Epithelial cell of esophagus (primary cell): ENCODE data around the gene CCDC83.

ENCODE experiments used
- DNase-seq: peaks from one replicate; pipeline ENCODE4 v3.0.0; 2010; ENCODE audit warnings: low read depth
- H3K4me3 ChIP-seq: 2 replicates; pipeline ENCODE4 v1.5.1; 2011; ENCODE audit warnings: mild to moderate bottlenecking, low read length, control low read depth
- TF ChIP-seq, protein P1 (sequence below): IDR thresholded peaks from 2 replicates; pipeline ENCODE4 v1.5.1; 2011; ENCODE audit warnings: low read depth, mild to moderate bottlenecking, low read length, control low read depth, inconsistent platforms; ENCODE audit not compliant: insufficient read depth; ENCODE audit errors: missing control alignments

The CCDC83 gene

DNA sequence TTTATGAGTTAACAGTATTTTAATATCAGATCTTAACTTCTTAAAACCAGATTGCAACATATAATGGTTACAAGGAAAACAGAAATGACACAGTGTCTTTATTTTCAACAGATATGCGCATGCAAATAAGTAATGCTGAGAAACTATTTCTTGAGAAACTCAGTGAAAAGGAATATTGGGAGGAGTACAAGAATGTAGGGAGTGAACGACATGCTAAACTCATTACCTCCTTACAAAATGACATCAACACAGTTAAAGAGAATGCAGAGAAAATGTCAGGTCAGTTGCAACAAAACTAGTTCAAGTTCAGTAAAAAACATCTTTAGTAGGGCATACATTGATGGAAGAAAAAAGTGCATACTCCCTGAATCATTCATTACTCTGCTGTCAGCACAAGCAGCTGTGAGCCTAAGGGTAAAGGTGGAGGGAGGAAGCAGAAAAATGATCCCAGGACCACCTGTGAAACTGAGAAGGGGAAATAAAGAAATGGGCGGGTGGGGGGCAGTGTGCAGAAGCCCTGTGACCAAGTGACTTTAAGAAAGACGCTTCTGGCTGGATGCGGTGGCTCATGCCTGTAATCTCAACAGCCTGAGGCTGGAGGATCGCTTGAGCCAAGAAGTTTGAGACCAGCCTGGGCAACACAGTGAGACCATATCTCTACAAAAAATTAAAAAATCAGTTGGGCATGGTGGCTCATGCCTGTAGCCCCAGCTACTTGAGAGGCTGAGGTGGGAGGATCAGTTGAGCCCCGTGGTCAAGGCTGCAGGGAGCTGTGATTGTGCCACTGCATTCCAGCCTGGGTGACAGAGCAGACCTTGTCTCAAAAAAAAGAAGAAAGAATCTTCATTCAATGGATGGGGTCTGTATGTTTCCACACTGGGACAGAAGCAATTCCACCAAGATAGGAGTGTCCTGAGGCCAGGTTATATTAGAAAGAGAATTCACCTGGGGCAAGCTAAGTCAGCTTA is 31.2 kb downstream of the CCDC83 start:
- no peak for DNase-seq
- TF ChIP-seq, protein P1, sequence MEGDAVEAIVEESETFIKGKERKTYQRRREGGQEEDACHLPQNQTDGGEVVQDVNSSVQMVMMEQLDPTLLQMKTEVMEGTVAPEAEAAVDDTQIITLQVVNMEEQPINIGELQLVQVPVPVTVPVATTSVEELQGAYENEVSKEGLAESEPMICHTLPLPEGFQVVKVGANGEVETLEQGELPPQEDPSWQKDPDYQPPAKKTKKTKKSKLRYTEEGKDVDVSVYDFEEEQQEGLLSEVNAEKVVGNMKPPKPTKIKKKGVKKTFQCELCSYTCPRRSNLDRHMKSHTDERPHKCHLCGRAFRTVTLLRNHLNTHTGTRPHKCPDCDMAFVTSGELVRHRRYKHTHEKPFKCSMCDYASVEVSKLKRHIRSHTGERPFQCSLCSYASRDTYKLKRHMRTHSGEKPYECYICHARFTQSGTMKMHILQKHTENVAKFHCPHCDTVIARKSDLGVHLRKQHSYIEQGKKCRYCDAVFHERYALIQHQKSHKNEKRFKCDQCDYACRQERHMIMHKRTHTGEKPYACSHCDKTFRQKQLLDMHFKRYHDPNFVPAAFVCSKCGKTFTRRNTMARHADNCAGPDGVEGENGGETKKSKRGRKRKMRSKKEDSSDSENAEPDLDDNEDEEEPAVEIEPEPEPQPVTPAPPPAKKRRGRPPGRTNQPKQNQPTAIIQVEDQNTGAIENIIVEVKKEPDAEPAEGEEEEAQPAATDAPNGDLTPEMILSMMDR, result no peak
- no peak overlapping the region for H3K4me3 ChIP-seq

DNA sequence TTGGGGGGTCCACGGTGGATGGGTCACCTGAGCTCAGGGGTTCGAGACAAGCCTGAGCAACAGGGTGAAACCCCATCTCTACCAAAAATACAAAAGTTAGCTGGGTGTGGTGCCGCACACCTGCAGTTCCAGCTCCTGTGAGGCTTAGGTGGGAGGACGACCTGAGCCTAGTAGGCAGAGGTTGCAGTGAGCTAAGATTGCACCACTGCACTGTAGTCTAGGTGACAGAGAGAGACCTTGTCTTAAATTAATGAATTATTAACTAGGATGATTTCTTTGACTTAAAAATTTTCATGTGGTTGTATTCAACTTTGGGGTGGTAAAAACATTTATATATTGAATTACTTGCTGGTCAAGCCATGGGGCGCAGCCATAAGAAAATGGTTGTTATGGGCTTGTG is 33.9 kb downstream of the CCDC83 start:
- DNase-seq, result no peak
- TF ChIP-seq, protein P1, result no peak
- H3K4me3 ChIP-seq, result no peak overlapping the region

DNA sequence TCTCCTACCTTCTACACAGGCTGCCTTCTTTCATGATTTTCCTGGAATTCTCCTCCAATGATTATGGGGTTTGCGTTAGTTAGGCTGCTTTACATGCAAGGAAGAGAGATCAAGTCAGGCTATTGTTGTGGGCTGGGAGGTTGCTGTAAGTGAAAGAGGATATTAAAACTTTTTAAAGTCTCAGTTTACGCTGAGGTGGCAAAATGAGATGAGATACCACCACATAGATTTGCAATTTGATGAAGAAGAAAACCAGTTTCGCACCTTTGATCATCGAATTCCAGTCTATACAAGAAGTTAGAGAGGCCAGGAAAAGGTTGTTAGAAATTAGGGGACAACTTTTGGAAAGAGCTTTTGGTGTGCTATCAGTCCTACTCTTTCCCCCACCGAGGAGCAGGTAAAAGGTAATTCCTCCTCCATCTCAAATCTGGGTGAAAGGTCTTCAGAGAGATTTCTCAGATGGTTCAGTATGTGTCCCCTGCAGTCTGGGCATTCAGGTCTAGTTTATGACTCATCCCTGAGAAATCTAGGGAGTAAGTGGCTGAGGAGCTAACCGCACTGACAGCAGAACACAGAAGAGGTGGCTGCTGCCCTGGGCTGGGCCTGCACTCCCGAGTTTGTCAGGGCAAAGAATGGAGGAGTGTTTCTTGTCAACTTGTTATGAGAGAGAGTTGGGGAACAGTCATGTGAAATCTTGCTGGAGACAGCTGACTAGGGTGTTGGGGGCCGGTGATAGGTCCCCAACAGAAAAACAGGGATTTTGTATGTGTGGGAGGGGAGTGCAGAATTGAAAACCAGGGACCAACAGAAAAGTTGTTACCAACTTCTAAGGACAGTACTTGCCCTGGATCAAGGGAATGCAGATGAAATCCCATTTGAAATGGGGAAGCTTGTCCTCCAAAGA is 34.7 kb downstream of the CCDC83 start:
- no peak overlapping the region for H3K4me3 ChIP-seq
- DNase-seq, result peak; percentile 89
- TF ChIP-seq, protein P1, result no peak

DNA sequence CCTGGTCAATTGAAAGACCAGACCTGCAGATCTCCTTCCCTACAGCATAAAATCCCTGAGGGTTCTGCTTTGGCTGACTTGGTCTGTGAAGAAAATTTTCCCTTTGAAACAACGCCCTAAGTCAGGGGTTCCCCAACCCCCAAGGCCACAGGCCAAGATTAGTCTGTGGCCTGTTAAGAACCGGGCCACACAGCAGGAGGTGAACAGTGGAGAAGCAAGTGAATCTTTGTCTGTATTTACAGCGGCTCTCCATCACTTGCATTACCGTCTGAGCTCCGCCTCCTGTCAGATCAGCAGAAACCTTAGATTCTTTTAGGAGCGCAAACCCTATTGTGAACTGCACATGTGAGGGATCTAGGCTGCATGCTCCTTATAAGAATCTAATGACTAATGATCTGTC is 38.2 kb downstream of the CCDC83 start:
- TF ChIP-seq, protein P1, result no peak
- H3K4me3 ChIP-seq, result no peak overlapping the region
- no peak for DNase-seq

DNA sequence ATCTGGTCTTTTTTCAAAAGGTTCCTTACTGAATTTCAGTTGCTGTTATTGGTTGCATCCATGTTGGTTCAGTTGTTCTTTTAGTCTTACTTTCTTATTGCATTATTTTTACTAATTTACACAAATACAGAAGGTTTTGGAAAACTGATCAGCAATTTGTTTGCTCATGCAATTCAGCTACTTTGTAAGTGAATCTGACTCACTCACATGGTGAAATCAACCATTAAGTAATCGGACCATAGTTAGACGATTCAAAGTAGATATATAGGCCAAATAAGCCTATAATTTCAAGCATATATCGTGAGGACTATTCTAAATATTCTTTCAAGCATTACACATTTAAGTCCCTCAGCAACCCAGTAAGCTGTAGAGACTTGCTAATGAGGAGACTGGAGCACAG is 41.7 kb downstream of the CCDC83 start:
- DNase-seq, result peak; percentile 58
- H3K4me3 ChIP-seq, result no peak overlapping the region

DNA sequence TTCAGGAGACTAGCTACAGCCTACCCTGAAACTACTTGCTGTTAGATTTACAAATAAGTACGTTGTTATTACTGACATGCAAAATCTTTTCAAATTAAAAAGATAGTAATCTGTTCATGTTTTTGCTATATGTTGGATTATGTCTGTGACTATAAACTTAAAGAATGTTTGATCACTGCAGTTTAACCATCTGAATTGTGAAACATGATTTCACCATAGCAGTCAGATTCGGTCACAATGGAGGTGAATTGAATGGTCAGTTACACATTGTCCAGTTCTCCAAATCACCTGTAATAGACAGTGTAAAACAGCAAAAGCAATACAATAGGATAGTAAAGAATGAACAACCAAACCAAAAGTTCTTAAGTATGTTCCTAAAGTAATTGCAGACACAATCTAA is 43.3 kb downstream of the CCDC83 start:
- no peak for DNase-seq

More for the DNA sequence above, 41.7 kb downstream of the CCDC83 start:
- TF ChIP-seq, protein P1, result no peak

More for the DNA sequence above, 43.3 kb downstream of the CCDC83 start:
- TF ChIP-seq, protein P1, result no peak
- H3K4me3 ChIP-seq, result no peak overlapping the region
